Prostate gland (tissue), 2 donors: ENCODE measurements around the gene LRRC14B. TPM values are rescaled to one million over a fixed set of nuclear protein-coding genes. Genes with fewer than 3 reads are reported as not detected.

Experiments
- DNase-seq: peaks from one replicate; pipeline ENCODE4 v3.0.0-alpha.2; 2019; ENCODE audit warnings: low spot score
- H3K27ac ChIP-seq, 2 donors: fragments of 200-600 bp; sonication (generic); 2 replicates each; pipeline ENCODE4 v1.5.1; 2017 to 2019
- H3K27me3 ChIP-seq: fragments of 200-600 bp; sonication (generic); replicated peaks from 2 replicates; pipeline ENCODE4 v1.5.1; 2019; ENCODE audit not compliant: insufficient read depth
- H3K36me3 ChIP-seq, 2 donors: fragments of 200-600 bp; sonication (generic); 1 replicate in 1 of 2; 2 replicates in 1 of 2; pipeline versions ENCODE4 v1.5.1 to v1.8.1; 2017 to 2019
- H3K4me1 ChIP-seq: fragments of 200-600 bp; sonication (generic); replicated peaks from 2 replicates; pipeline ENCODE4 v1.5.1; 2019
- H3K4me3 ChIP-seq, 2 donors: fragments of 200-600 bp; sonication (generic); 2 replicates each; pipeline ENCODE4 v1.5.1; 2017 to 2019
- H3K9me3 ChIP-seq: fragments of 200-600 bp; sonication (generic); 2 replicates; pipeline ENCODE4 v1.5.1; 2017
- POLR2A ChIP-seq: fragments of 450-650 bp; IDR thresholded peaks from one replicate; pipeline ENCODE4 v1.6.1; 2016; ENCODE audit warnings: antibody characterized with exemption, mild to moderate bottlenecking
- POLR2AphosphoS5 ChIP-seq: sonication (generic); formaldehyde crosslinking; IDR thresholded peaks from one replicate; pipeline ENCODE4 v1.6.1; 2017; ENCODE audit warnings: antibody characterized with exemption
- WGBS: methylation state at CpG from one replicate; pipeline ENCODE4 v1.1.5; 2018; 5-methylcytosine and 5-hydroxymethylcytosine counted together
- intact Hi-C: fragments of 100-400 bp; cut with DNase I; formaldehyde crosslinking; loops from one replicate; pipeline ENCODE4 v1.14.2; 2022
- total RNA-seq, 2 donors: library from RNA; depleted of rRNA; stranded (reverse); fragments of >200 nt; gene quantifications; one replicate each; pipeline ENCODE4 v1.1.0, GENCODE V29; 2016
- TF ChIP-seq, protein P1 (sequence below), 4 experiments: fragments of 200-600 bp in 2 of 4; fragments of 450-650 bp in 2 of 4; sonication (generic) in 2 of 4; IDR thresholded peaks; 1 replicate in 3 of 4; 2 replicates in 1 of 4; pipeline ENCODE4 v1.5.1; 2016 to 2019; ENCODE audit warnings: antibody characterized with exemption in 4 of 4, mild to moderate bottlenecking in 2 of 4, moderate library complexity in 2 of 4

Gene LRRC14B
- total RNA-seq, 2 donors from 2014 or later: 1.0 TPM; not detected in 1

GRCh38 chr5:178110-178509 is 13.2 kb upstream of the LRRC14B start:
- Histone ChIP-seq H3K36me3 (no peaks in the 10 kb centered on the region), H3K4me3 (no peak overlapping the region), H3K27me3 (no peaks in the 10 kb centered on the region), H3K27ac (no peak overlapping the region), H3K4me1 (no peaks in the 10 kb centered on the region), H3K9me3 (no peaks in the 10 kb centered on the region)
- DNase-seq: no peak
- WGBS: 72% methylated on average over 5 of the region's 5 CpGs
- intact Hi-C loops: no loop called here
- TF ChIP-seq, protein P1, sequence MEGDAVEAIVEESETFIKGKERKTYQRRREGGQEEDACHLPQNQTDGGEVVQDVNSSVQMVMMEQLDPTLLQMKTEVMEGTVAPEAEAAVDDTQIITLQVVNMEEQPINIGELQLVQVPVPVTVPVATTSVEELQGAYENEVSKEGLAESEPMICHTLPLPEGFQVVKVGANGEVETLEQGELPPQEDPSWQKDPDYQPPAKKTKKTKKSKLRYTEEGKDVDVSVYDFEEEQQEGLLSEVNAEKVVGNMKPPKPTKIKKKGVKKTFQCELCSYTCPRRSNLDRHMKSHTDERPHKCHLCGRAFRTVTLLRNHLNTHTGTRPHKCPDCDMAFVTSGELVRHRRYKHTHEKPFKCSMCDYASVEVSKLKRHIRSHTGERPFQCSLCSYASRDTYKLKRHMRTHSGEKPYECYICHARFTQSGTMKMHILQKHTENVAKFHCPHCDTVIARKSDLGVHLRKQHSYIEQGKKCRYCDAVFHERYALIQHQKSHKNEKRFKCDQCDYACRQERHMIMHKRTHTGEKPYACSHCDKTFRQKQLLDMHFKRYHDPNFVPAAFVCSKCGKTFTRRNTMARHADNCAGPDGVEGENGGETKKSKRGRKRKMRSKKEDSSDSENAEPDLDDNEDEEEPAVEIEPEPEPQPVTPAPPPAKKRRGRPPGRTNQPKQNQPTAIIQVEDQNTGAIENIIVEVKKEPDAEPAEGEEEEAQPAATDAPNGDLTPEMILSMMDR (IDR thresholded peaks at IDR 0.05): no peak
- TF ChIP-seq POLR2AphosphoS5 (no peak), POLR2A (no peak)

- intact Hi-C loops: no loop called here
- DNase-seq: no peak
- WGBS: 93% methylated on average over 9 of the region's 9 CpGs
- Histone ChIP-seq H3K27ac (no peak overlapping the region), H3K4me1 (no peaks in the 10 kb centered on the region), H3K9me3 (no peaks in the 10 kb centered on the region), H3K27me3 (no peaks in the 10 kb centered on the region), H3K4me3 (no peak overlapping the region), H3K36me3 (no peaks in the 10 kb centered on the region)
- TF ChIP-seq POLR2A (no peak), POLR2AphosphoS5 (no peak)
- TF ChIP-seq, protein P1 (IDR thresholded peaks at IDR 0.05): no peak
Observed at GRCh38 chr5:179401-179800, 11.9 kb upstream of the LRRC14B start.

- Histone ChIP-seq H3K4me3 (no peak overlapping the region), H3K4me1 (no peaks in the 10 kb centered on the region), H3K27ac (no peak overlapping the region), H3K27me3 (no peaks in the 10 kb centered on the region), H3K36me3 (no peaks in the 10 kb centered on the region), H3K9me3 (no peaks in the 10 kb centered on the region)
- DNase-seq: no peak
- TF ChIP-seq POLR2AphosphoS5: no peak
- TF ChIP-seq, protein P1 (IDR thresholded peaks at IDR 0.05): no peak
- TF ChIP-seq POLR2A: no peak
- WGBS: 79% methylated on average over 13 of the region's 13 CpGs
- intact Hi-C loops: no loop called here
Observed at GRCh38 chr5:180286-180918, 10.9 kb upstream of the LRRC14B start.

- Histone ChIP-seq H3K36me3 (no peaks in the 10 kb centered on the region), H3K4me1 (no peaks in the 10 kb centered on the region), H3K27ac (no peak overlapping the region), H3K27me3 (no peaks in the 10 kb centered on the region), H3K4me3 (no peak overlapping the region), H3K9me3 (no peaks in the 10 kb centered on the region)
- no peak for DNase-seq
- 96% methylated on average over 9 of the region's 9 CpGs for WGBS
- TF ChIP-seq, protein P1 (IDR thresholded peaks at IDR 0.05): no peak
- TF ChIP-seq POLR2AphosphoS5 (no peak), POLR2A (no peak)
- intact Hi-C loops: no loop called here
Observed at GRCh38 chr5:181160-181559, 10.1 kb upstream of the LRRC14B start.

DNA sequence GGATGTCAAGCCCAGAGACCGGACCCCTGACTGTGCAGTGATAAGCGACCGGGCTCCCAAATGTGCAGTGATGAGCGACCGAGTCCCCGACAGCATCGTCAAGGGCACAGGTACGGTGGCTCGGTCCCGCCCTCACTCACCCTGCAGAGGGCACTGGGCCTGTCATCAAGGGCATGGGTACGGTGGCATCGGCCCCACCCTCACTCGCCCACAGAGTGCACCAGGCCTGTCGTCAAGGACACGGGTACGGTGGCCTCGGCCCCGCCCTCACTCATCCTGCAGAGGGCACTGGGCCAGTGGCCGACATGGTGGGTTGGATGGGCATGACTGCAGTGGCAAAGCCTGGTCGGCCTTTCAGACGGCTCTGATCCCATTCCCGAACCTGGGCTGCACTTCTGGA is 9.7 kb upstream of the LRRC14B start:
- DNase-seq: no peak
- intact Hi-C loops: no loop called here
- Histone ChIP-seq H3K27me3 (no peaks in the 10 kb centered on the region), H3K36me3 (no peaks in the 10 kb centered on the region), H3K9me3 (no peaks in the 10 kb centered on the region), H3K27ac (no peak overlapping the region), H3K4me1 (no peaks in the 10 kb centered on the region), H3K4me3 (no peak overlapping the region)
- 90% methylated on average over 22 of the region's 22 CpGs for WGBS
- TF ChIP-seq, protein P1 (IDR thresholded peaks at IDR 0.05): no peak
- TF ChIP-seq POLR2A: no peak
